Activated CD4-positive, alpha-beta memory T cell treated with anti-CD3 and anti-CD28 coated beads, Interleukin-2, amount 10 ng/mL, durations not matched to agents 7 days and 5 days (primary cell): Measurements from ENCODE around the gene UTP14C. TPM values are rescaled to one million over a fixed set of nuclear protein-coding genes. Genes with fewer than 3 reads are reported as not detected.
A peak's percentile ranks its signal among the peaks of the same experiment; 100 is the strongest.

Experiments used
- CTCF ChIA-PET: fragments of 350-600 bp; sonication (Branson Sonifier 250); formaldehyde crosslinking; loops from one replicate; lab custom pipeline; 2021; ENCODE audit warnings: antibody characterized with exemption, inconsistent platforms; lab: Charles Lee
- POLR2A ChIA-PET: fragments of 350-600 bp; sonication (Branson Sonifier 250); formaldehyde crosslinking; loops from one replicate; lab custom pipeline; 2021; ENCODE audit warnings: antibody characterized with exemption; lab: Charles Lee
- DNase-seq: peaks from one replicate; pipeline ENCODE4 v3.0.0-alpha.2; 2020
- H3K27ac Mint-ChIP-seq: one replicate; pipeline ENCODE4 v1.8.0; 2021; ENCODE audit warnings: mild to moderate bottlenecking, mixed read lengths
- H3K27me3 Mint-ChIP-seq: one replicate; pipeline ENCODE4 v1.8.0; 2021; ENCODE audit warnings: mixed read lengths
- H3K36me3 Mint-ChIP-seq: one replicate; pipeline ENCODE4 v1.8.0; 2021; ENCODE audit warnings: low read depth, mixed read lengths
- H3K4me1 Mint-ChIP-seq: one replicate; pipeline ENCODE4 v1.8.0; 2021; ENCODE audit warnings: mixed read lengths
- H3K4me3 Mint-ChIP-seq: one replicate; pipeline ENCODE4 v1.8.0; 2021; ENCODE audit warnings: mild to moderate bottlenecking, mixed read lengths
- H3K9me3 Mint-ChIP-seq: one replicate; pipeline ENCODE4 v1.8.0; 2021; ENCODE audit warnings: mixed read lengths
- total RNA-seq, 2 experiments: library from RNA; stranded (reverse); gene quantifications; one replicate each; pipeline ENCODE4 v1.2.3, GENCODE V29; 2021

UTP14C gene
- total RNA-seq, 2 experiments from 2014 or later: 9.4 to 10.0 TPM

GRCh38 chr13:52070929-52071523, 46.5 kb downstream of the UTP14C start:
- POLR2A ChIA-PET: no interaction called here
- Mint-ChIP-seq H3K27me3 (peaks cover 34% of the 10 kb centered on the region), H3K9me3 (peaks cover 20% of the 10 kb centered on the region), H3K4me3 (no peak overlapping the region), H3K36me3 (peaks cover 3% of the 10 kb centered on the region), H3K27ac (no peak overlapping the region), H3K4me1 (peaks cover 16% of the 10 kb centered on the region)
- peak; percentile 40 for DNase-seq
- CTCF ChIA-PET: interaction anchor here (1.1 to 1.5 kb wide), 2 partner anchors 130 to 380 kb away, joined by 3 to 4 read pairs; partner anchors contain the start of gene VPS36

Other genes with a start within 250 kb of the UTP14C start
- gene DHRS12, start 220.5 kb upstream of the UTP14C start, total RNA-seq: 1 to 10 TPM; 5.0 to 6.4 TPM
- under 1 TPM; 0.15 to 0.28 TPM for gene TMEM272, start 179.5 kb upstream of the UTP14C start, total RNA-seq
- gene CCDC70, start 162.7 kb upstream of the UTP14C start, total RNA-seq: not detected
- under 1 TPM; 0.78 to 0.88 TPM for gene ATP7B, start 13.2 kb upstream of the UTP14C start, total RNA-seq
- gene ALG11, start 12.3 kb upstream of the UTP14C start, total RNA-seq: 10 to 100 TPM; 24.0 to 28.9 TPM
- gene NEK5, start 104.4 kb downstream of the UTP14C start, total RNA-seq: not detected
- gene NEK3, start 134.9 kb downstream of the UTP14C start, total RNA-seq: 10 to 100 TPM in 1 of 2 experiments, 1 to 10 TPM in 1; 8.1 to 12.9 TPM